Measurements from ENCODE around the gene PARP6. TPM values are rescaled to one million over a fixed set of nuclear protein-coding genes. Genes with fewer than 3 reads are reported as not detected.

PARP6 gene
- polyA plus RNA-seq, 1 donor from 2014 or later, result 218 TPM

DNA sequence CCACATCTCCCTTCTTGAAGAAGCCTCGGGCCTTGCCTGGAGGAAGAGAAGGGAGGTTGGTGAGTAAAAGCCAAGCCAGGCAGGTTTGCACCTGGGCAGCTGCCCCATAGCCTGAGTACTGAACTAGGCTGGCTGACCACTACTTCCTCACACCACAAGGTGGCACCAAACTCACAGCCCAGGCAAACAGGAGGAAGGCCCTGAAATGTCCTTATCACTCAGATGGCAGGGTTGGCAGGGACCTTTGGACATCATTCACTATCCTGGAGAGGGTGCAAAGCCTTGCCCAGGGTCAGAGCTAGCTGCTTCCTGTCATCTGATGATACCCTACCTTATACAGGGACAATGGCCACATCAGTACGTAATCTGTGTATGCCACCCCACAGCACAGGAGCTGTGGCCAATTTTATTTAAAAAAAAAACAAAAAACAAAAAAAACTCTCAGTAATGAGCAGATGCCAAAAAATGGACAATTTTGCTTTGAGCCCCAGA is 72.6 kb downstream of the PARP6 start:
- no peak overlapping the region for H2AFZ ChIP-seq (ENCODE audit: low read depth, low read length)
- H3F3A ChIP-seq (ENCODE audit: insufficient read depth, low read length, poor library complexity, severe bottlenecking), result no peaks in the 10 kb centered on the region
- no peak overlapping the region for H3K27ac ChIP-seq (ENCODE audit: low read length)

DNA sequence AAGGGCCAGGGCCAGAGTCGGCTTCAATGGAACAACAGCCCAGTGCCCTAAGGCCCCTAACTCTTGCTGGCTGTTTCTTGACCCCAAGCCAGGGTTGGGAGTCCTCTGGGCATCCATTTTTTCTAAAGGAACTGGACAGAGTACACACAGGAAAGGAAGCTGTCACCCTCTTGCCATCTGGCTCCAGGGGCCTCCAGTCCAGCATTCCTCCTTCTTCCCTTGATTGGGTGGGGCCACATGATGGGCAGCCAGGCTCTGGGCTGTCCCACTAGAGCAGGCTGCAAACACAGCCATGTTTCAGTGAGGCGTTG is 73.2 kb downstream of the PARP6 start:
- Histone ChIP-seq H3K36me3 (ENCODE audit: insufficient read depth, low read length) (peaks cover 6% of the 10 kb centered on the region), H3K4me2 (ENCODE audit: low read length) (no peak overlapping the region), H2AFZ (ENCODE audit: low read depth, low read length) (no peak overlapping the region), H3K9me3 (ENCODE audit: low read length) (no peaks in the 10 kb centered on the region), H3K4me3 (ENCODE audit: low read length) (no peak overlapping the region), H3K27ac (ENCODE audit: low read length) (no peak overlapping the region), H3K9me2 (ENCODE audit: insufficient read depth, low read length) (no peaks in the 10 kb centered on the region), H4K20me1 (ENCODE audit: insufficient read depth) (no peaks in the 10 kb centered on the region), H3F3A (ENCODE audit: insufficient read depth, low read length, poor library complexity, severe bottlenecking) (no peaks in the 10 kb centered on the region), H3K27me3 (ENCODE audit: insufficient read depth, low read depth, low read length) (peaks cover 30% of the 10 kb centered on the region), H3K79me2 (replicated peaks; ENCODE audit: insufficient read depth, low read length) (no peaks in the 10 kb centered on the region), H3K9ac (ENCODE audit: low read length) (no peak overlapping the region)
- TF ChIP-seq RAD21 (conservative IDR thresholded peaks at IDR 0.05) (no peak), EZH2 (IDR thresholded peaks at IDR 0.05; ENCODE audit: borderline replicate concordance, insufficient read depth, low read length, poor library complexity, severe bottlenecking) (no peak), EP300 (conservative IDR thresholded peaks at IDR 0.05; ENCODE audit: poor library complexity, severe bottlenecking) (no peak), POLR2AphosphoS5 (IDR thresholded peaks at IDR 0.05) (no peak), MXI1 (conservative IDR thresholded peaks at IDR 0.05; ENCODE audit: poor library complexity, severe bottlenecking) (no peak), SMC3 (conservative IDR thresholded peaks at IDR 0.05; ENCODE audit: poor library complexity) (no peak), TAF1 (IDR thresholded peaks at IDR 0.05; ENCODE audit: low read depth) (no peak)
- TF ChIP-seq, protein P1, sequence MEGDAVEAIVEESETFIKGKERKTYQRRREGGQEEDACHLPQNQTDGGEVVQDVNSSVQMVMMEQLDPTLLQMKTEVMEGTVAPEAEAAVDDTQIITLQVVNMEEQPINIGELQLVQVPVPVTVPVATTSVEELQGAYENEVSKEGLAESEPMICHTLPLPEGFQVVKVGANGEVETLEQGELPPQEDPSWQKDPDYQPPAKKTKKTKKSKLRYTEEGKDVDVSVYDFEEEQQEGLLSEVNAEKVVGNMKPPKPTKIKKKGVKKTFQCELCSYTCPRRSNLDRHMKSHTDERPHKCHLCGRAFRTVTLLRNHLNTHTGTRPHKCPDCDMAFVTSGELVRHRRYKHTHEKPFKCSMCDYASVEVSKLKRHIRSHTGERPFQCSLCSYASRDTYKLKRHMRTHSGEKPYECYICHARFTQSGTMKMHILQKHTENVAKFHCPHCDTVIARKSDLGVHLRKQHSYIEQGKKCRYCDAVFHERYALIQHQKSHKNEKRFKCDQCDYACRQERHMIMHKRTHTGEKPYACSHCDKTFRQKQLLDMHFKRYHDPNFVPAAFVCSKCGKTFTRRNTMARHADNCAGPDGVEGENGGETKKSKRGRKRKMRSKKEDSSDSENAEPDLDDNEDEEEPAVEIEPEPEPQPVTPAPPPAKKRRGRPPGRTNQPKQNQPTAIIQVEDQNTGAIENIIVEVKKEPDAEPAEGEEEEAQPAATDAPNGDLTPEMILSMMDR (IDR thresholded peaks at IDR 0.05; ENCODE audit: poor library complexity, severe bottlenecking), result no peak
- TF ChIP-seq, protein P2, sequence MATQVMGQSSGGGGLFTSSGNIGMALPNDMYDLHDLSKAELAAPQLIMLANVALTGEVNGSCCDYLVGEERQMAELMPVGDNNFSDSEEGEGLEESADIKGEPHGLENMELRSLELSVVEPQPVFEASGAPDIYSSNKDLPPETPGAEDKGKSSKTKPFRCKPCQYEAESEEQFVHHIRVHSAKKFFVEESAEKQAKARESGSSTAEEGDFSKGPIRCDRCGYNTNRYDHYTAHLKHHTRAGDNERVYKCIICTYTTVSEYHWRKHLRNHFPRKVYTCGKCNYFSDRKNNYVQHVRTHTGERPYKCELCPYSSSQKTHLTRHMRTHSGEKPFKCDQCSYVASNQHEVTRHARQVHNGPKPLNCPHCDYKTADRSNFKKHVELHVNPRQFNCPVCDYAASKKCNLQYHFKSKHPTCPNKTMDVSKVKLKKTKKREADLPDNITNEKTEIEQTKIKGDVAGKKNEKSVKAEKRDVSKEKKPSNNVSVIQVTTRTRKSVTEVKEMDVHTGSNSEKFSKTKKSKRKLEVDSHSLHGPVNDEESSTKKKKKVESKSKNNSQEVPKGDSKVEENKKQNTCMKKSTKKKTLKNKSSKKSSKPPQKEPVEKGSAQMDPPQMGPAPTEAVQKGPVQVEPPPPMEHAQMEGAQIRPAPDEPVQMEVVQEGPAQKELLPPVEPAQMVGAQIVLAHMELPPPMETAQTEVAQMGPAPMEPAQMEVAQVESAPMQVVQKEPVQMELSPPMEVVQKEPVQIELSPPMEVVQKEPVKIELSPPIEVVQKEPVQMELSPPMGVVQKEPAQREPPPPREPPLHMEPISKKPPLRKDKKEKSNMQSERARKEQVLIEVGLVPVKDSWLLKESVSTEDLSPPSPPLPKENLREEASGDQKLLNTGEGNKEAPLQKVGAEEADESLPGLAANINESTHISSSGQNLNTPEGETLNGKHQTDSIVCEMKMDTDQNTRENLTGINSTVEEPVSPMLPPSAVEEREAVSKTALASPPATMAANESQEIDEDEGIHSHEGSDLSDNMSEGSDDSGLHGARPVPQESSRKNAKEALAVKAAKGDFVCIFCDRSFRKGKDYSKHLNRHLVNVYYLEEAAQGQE (IDR thresholded peaks at IDR 0.05; ENCODE audit: borderline replicate concordance), result no peak

More for the DNA sequence above, 72.6 kb downstream of the PARP6 start:
- H3K4me2 ChIP-seq (ENCODE audit: low read length), result no peak overlapping the region
- H3K27me3 ChIP-seq (ENCODE audit: insufficient read depth, low read depth, low read length), result peaks cover 30% of the 10 kb centered on the region
- H4K20me1 ChIP-seq (ENCODE audit: insufficient read depth), result no peaks in the 10 kb centered on the region
- H3K9me2 ChIP-seq (ENCODE audit: insufficient read depth, low read length), result no peaks in the 10 kb centered on the region
- peaks cover 6% of the 10 kb centered on the region for H3K36me3 ChIP-seq (ENCODE audit: insufficient read depth, low read length)
- no peak overlapping the region for H3K4me3 ChIP-seq (ENCODE audit: low read length)
- no peaks in the 10 kb centered on the region for H3K79me2 ChIP-seq (replicated peaks; ENCODE audit: insufficient read depth, low read length)
- H3K9ac ChIP-seq (ENCODE audit: low read length), result no peak overlapping the region
- H3K9me3 ChIP-seq (ENCODE audit: low read length), result no peaks in the 10 kb centered on the region
- TF ChIP-seq RAD21 (conservative IDR thresholded peaks at IDR 0.05) (peak; percentile 91), TAF1 (IDR thresholded peaks at IDR 0.05; ENCODE audit: low read depth) (no peak), MXI1 (conservative IDR thresholded peaks at IDR 0.05; ENCODE audit: poor library complexity, severe bottlenecking) (no peak), SMC3 (conservative IDR thresholded peaks at IDR 0.05; ENCODE audit: poor library complexity) (peak; percentile 83)
- TF ChIP-seq, protein P1 (IDR thresholded peaks at IDR 0.05; ENCODE audit: poor library complexity, severe bottlenecking), result peak; percentile 91

All from neural cell (in vitro differentiated cells).